Tibial nerve (tissue), 4 donors: ENCODE data around the gene TNIP1.

Experiments
- CTCF ChIP-seq, 5 experiments: fragments of 200-600 bp in 3 of 5; fragments of 450-650 bp in 2 of 5; sonication (generic) in 3 of 5; IDR thresholded peaks; one replicate each; pipeline ENCODE4 v1.5.1; 2016 to 2019; ENCODE audit warnings: antibody characterized with exemption in 5 of 5, mild to moderate bottlenecking in 3 of 5, moderate library complexity in 2 of 5
- EP300 ChIP-seq, 2 donors: sonication (generic); formaldehyde crosslinking; IDR thresholded peaks; one replicate each; pipeline ENCODE4 v1.6.1; 2017; ENCODE audit warnings: antibody characterized with exemption in 2 of 2, mild to moderate bottlenecking in 1 of 2

- TF ChIP-seq CTCF (IDR thresholded peaks at IDR 0.05): no peak
- no peak for TF ChIP-seq EP300 (IDR thresholded peaks at IDR 0.05)
Observed at GRCh38 chr5:151070449-151070848, 10.4 kb downstream of the TNIP1 start.
